Right atrium auricular region (tissue), 2 donors: ENCODE measurements around the gene GEN1. TPM values are rescaled to one million over a fixed set of nuclear protein-coding genes. Genes with fewer than 3 reads are reported as not detected.

ENCODE experiments used
- DNase-seq: peaks from one replicate; pipeline ENCODE4 v3.0.0-alpha.2; 2019; ENCODE audit warnings: low spot score
- H3K27ac ChIP-seq, 2 donors: fragments of 200-600 bp; sonication (generic); 1 replicate in 1 of 2; 2 replicates in 1 of 2; pipeline ENCODE4 v1.5.1; 2016 to 2019
- H3K27me3 ChIP-seq, 2 donors: fragments of 200-600 bp; sonication (generic); one replicate each; pipeline versions ENCODE4 v1.5.1 to v1.6.0; 2017 to 2019
- H3K36me3 ChIP-seq: fragments of 200-600 bp; sonication (generic); one replicate; pipeline ENCODE4 v1.5.1; 2016
- H3K4me1 ChIP-seq, 2 donors: fragments of 200-600 bp; sonication (generic); one replicate each; pipeline versions ENCODE4 v1.5.1 to v1.6.0; 2017 to 2019
- H3K4me3 ChIP-seq, 2 donors: fragments of 200-600 bp; sonication (generic); 1 replicate in 1 of 2; 2 replicates in 1 of 2; pipeline ENCODE4 v1.5.1; 2017 to 2019; ENCODE audit warnings: mild to moderate bottlenecking in 1 of 2, moderate library complexity in 1 of 2
- H3K9me3 ChIP-seq, 2 donors: fragments of 200-600 bp; sonication (generic); one replicate each; pipeline ENCODE4 v1.5.1; 2019
- CTCF ChIP-seq, 2 donors: fragments of 200-600 bp; sonication (generic); IDR thresholded peaks; one replicate each; pipeline ENCODE4 v1.5.1; 2019; ENCODE audit warnings: antibody characterized with exemption in 2 of 2
- total RNA-seq, 2 donors: library from RNA; depleted of rRNA; stranded (reverse); fragments of >200 nt; gene quantifications; one replicate each; pipeline ENCODE4 v1.1.0, GENCODE V29; 2016

The GEN1 gene
- total RNA-seq, 2 donors from 2014 or later = 1.2 to 2.3 TPM

DNA sequence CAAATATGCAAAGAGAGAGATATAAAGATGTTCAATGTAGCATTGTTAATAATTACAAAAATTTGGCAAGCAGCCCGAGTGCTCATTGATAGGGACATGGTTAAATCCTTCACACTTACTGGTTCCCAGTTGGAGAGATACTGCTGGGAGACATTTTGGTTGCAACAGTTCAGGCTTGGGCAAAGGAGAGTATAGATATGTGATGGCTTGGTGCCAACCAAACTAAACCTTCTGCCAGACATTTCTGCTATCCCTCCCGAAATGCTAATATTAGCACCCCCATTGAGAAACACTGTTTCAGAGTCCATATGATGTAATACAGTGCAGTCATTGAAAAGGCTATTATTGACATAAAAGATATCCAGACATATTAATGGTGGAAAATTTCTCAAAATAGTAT is 11.5 kb downstream of the GEN1 start:
- no peak for TF ChIP-seq CTCF (IDR thresholded peaks at IDR 0.05)

DNA sequence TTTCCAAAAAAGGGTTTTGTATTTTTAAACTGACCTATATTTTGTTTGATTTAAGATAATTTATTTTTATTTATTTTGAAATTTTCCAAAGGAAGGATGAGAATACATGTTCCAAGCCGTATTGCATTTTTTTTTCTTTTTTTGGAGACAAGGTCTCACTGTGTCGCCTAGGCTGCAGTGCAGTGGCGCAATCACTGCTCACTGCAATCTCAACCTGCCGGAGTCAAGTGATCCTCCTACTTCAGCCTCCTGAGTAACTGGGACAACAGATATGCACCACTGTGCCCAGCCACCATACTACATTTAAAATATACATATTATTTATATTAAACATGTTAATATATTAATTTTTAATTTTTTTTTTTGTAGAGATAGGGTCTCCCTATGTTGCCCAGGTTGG is 15.0 kb downstream of the GEN1 start:
- Histone ChIP-seq H3K4me3 (no peak overlapping the region), H3K9me3 (no peaks in the 10 kb centered on the region), H3K27me3 (no peaks in the 10 kb centered on the region), H3K4me1 (no peaks in the 10 kb centered on the region), H3K36me3 (no peaks in the 10 kb centered on the region), H3K27ac (no peak overlapping the region)
- no peak for DNase-seq
- TF ChIP-seq CTCF (IDR thresholded peaks at IDR 0.05) = no peak

More for the DNA sequence above, 11.5 kb downstream of the GEN1 start:
- Histone ChIP-seq H3K4me3 (no peak overlapping the region), H3K4me1 (no peaks in the 10 kb centered on the region), H3K9me3 (no peaks in the 10 kb centered on the region), H3K27me3 (no peaks in the 10 kb centered on the region), H3K27ac (no peak overlapping the region), H3K36me3 (no peaks in the 10 kb centered on the region)
- no peak for DNase-seq

- Histone ChIP-seq H3K4me1 (no peaks in the 10 kb centered on the region), H3K4me3 (no peak overlapping the region), H3K9me3 (no peaks in the 10 kb centered on the region), H3K27me3 (no peaks in the 10 kb centered on the region), H3K27ac (peak overlapping the region in 1 of 2 donors; percentile 24), H3K36me3 (no peaks in the 10 kb centered on the region)
- DNase-seq = no peak
- no peak for TF ChIP-seq CTCF (IDR thresholded peaks at IDR 0.05)
Observed at GRCh38 chr2:17771956-17772355, 18.0 kb downstream of the GEN1 start.

DNA sequence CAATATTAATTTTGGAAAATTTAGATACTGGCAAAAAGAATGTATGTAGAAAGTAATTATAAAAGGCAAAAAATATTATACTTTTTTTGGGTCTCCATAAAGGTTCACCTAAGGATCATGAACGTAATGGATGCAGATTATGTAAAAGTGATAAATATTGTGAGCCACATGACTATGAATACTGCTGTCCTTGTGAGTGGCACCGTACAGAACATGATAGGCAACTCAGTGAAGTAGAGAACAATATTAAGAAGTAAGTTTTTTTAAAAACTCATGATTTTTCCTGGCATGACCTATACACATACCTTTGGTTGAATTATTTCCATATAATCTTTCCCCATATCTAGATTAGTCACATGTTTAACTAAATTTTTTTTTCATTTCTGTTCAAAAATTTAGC is 18.6 kb downstream of the GEN1 start:
- H3K4me1 ChIP-seq = no peaks in the 10 kb centered on the region
- H3K27me3 ChIP-seq = no peaks in the 10 kb centered on the region
- H3K27ac ChIP-seq = peak overlapping the region in 1 of 2 donors; percentile 24
- TF ChIP-seq CTCF (IDR thresholded peaks at IDR 0.05) = no peak
- no peaks in the 10 kb centered on the region for H3K9me3 ChIP-seq
- DNase-seq = no peak
- no peaks in the 10 kb centered on the region for H3K36me3 ChIP-seq
- H3K4me3 ChIP-seq = no peak overlapping the region

DNA sequence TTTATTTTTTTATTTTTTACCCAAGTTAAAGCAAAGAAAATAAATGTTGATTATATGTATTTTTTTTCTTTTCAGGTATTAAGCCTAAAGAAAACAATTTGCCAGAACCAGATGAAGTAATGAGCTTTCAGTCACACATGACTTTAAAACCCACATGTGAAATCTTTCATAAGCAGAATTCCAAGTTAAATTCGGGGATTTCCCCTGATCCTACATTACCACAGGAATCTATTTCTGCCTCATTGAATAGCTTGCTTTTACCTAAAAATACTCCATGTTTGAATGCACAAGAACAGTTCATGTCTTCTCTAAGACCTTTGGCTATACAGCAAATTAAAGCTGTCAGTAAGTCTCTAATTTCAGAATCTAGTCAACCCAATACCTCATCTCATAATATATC is 26.6 kb downstream of the GEN1 start:
- peaks cover 8% of the 10 kb centered on the region for H3K36me3 ChIP-seq

More for the DNA sequence above, 26.6 kb downstream of the GEN1 start:
- Histone ChIP-seq H3K27ac (no peak overlapping the region), H3K4me3 (no peak overlapping the region), H3K27me3 (no peaks in the 10 kb centered on the region), H3K4me1 (no peaks in the 10 kb centered on the region), H3K9me3 (no peaks in the 10 kb centered on the region)
- DNase-seq = no peak
- no peak for TF ChIP-seq CTCF (IDR thresholded peaks at IDR 0.05)
